Left ventricle myocardium inferior (tissue), 1 donor: ENCODE results near the gene ZMIZ1. TPM values are rescaled to one million over a fixed set of nuclear protein-coding genes. Genes with fewer than 3 reads are reported as not detected.

Experiments used
- DNase-seq: peaks from one replicate; pipeline ENCODE4 v3.0.0-alpha.2; 2020
- H3K27ac ChIP-seq: fragments of 200-600 bp; replicated peaks from 2 replicates; pipeline ENCODE4 v1.8.0; 2021
- H3K27me3 ChIP-seq: fragments of 200-600 bp; 2 replicates; pipeline ENCODE4 v1.8.0; 2021; ENCODE audit warnings: low read depth
- H3K36me3 ChIP-seq: fragments of 200-600 bp; 2 replicates; pipeline ENCODE4 v1.8.0; 2021
- H3K4me1 ChIP-seq: fragments of 200-600 bp; 2 replicates; pipeline ENCODE4 v1.8.0; 2021
- H3K4me3 ChIP-seq: fragments of 200-600 bp; 2 replicates; pipeline ENCODE4 v1.8.0; 2021; ENCODE audit warnings: mild to moderate bottlenecking, moderate library complexity
- H3K9me3 ChIP-seq: fragments of 200-600 bp; replicated peaks from 2 replicates; pipeline ENCODE4 v1.8.0; 2021
- intact Hi-C: fragments of 100-400 bp; cut with micrococcal nuclease; formaldehyde crosslinking; loops from one replicate; pipeline ENCODE4 v1.11.0; 2022
- total RNA-seq: library from RNA; stranded (reverse); fragmentation: NEBNext Ultra II Directional; extraction: Animal tissue kit (Norgen Biotek cat#: 25700); gene quantifications from one replicate; pipeline ENCODE4 v1.2.1, GENCODE V29; 2021
- TF ChIP-seq, protein P1 (sequence below): fragments of 200-600 bp; IDR thresholded peaks from 2 replicates; pipeline ENCODE4 v1.8.0; 2021; ENCODE audit warnings: antibody characterized with exemption, mild to moderate bottlenecking, borderline replicate concordance
- donor health status: DM: no; HTN: yes; CAD: no; lungs with severe emphysema.

Gene ZMIZ1
- total RNA-seq, 1 donor from 2014 or later = 55.9 TPM

DNA sequence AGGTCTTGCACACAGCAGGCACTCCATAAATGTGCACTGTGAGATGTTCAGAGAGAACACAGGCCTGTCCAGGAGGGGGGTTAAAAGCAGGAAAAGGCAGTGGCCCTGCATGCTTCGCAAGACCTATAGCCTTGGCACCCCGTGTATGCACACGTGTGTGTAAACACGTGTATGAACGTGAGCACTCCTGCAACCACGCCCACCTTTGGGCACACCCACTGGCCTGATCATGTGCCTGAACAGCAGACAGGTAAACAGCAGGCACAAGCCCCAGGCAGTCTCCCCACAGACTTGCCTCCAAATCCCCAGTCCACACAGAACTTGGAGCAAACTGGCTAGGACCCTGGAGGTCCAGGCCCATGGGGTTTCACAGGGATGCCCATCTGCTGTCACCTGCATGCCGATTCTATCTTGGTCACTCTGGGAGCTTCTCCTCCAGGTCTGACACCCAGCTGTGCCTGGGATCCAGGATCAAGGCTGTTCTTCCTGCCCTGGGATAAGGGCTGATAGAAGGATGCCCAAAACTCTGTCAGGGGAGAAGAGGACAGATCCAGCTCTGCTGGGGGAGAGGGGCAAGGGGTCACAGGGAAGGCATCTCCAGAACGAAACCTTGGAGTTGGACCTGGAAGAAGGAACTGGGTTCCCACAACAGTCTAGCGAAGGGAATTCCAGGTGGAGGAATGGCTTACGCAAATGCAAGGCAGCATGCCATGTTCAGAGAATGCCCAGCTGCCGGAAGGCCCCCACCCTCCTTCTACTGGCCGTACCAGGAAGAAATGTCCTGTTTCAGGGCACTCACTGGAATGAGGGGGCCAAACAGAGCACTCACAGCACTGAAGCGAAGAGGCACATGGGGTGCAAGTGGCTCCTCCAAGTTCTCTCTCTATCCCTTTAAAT, 14.3 kb upstream of the ZMIZ1 start:
- Histone ChIP-seq H3K36me3 (no peaks in the 10 kb centered on the region), H3K4me1 (peaks cover 6% of the 10 kb centered on the region), H3K9me3 (no peaks in the 10 kb centered on the region), H3K4me3 (no peak overlapping the region), H3K27me3 (no peaks in the 10 kb centered on the region), H3K27ac (no peak overlapping the region)
- peak; percentile 12 for DNase-seq
- intact Hi-C loops = no loop called here
- TF ChIP-seq, protein P1, sequence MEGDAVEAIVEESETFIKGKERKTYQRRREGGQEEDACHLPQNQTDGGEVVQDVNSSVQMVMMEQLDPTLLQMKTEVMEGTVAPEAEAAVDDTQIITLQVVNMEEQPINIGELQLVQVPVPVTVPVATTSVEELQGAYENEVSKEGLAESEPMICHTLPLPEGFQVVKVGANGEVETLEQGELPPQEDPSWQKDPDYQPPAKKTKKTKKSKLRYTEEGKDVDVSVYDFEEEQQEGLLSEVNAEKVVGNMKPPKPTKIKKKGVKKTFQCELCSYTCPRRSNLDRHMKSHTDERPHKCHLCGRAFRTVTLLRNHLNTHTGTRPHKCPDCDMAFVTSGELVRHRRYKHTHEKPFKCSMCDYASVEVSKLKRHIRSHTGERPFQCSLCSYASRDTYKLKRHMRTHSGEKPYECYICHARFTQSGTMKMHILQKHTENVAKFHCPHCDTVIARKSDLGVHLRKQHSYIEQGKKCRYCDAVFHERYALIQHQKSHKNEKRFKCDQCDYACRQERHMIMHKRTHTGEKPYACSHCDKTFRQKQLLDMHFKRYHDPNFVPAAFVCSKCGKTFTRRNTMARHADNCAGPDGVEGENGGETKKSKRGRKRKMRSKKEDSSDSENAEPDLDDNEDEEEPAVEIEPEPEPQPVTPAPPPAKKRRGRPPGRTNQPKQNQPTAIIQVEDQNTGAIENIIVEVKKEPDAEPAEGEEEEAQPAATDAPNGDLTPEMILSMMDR = no peak

DNA sequence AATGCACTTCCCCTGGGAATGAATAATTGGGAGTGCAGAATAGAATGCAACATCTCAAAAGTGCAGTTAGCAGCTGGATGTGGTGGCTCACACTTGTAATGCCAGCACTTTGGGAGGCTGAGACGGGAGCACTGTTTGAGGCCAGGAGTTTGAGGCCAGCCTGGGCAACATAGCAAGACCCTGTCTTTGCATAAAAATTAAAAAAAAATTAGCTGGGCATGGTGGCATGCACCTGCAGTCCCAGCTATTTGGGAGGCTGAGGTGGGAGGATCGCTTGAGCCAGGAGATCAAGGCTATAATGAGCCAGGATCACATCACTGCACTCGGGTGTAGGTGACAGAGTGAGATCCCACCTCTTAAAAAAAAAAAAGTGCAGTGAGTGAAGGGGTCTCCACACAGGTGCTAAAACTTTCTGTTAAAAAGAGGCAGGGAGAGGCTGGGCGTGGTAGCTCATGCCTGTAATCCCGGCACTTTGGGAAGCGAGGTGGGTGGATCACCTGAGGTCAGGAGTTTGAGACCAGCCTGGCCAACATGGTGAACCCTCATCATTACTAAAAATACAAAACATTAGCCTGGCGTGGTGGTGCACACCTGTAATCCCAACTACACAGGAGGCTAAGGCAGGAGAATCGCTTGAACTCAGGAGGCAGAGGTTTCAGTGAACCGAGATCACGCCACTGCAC, 13.5 kb upstream of the ZMIZ1 start:
- Histone ChIP-seq H3K36me3 (no peaks in the 10 kb centered on the region), H3K4me3 (no peak overlapping the region), H3K27ac (no peak overlapping the region), H3K27me3 (no peaks in the 10 kb centered on the region), H3K4me1 (peaks cover 13% of the 10 kb centered on the region), H3K9me3 (no peaks in the 10 kb centered on the region)
- no peak for DNase-seq
- intact Hi-C loops = no loop called here
- TF ChIP-seq, protein P1 = no peak

DNA sequence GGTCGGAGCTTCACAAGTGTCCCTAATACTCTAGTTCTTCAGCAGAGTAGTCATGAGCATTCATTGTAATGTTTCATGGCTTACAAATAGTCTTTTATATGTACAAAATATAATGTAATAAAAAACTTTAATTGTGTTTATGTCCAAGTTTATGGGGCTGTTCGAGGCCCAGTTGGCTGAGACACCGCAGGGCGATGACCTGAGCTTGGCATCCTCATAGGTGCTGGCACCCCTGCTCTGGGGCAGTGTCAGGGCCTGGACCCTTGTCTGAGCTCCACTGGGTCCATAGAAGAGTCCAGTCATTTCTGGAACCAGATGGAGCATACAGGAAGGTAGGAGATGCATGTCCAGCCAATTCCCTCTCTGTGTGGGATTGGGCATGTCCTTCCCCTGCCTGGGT, 12.9 kb upstream of the ZMIZ1 start:
- Histone ChIP-seq H3K9me3 (no peaks in the 10 kb centered on the region), H3K27ac (no peak overlapping the region), H3K4me1 (peaks cover 13% of the 10 kb centered on the region), H3K27me3 (no peaks in the 10 kb centered on the region), H3K4me3 (no peak overlapping the region), H3K36me3 (no peaks in the 10 kb centered on the region)
- intact Hi-C loops = no loop called here
- TF ChIP-seq, protein P1 = no peak
- DNase-seq = no peak

DNA sequence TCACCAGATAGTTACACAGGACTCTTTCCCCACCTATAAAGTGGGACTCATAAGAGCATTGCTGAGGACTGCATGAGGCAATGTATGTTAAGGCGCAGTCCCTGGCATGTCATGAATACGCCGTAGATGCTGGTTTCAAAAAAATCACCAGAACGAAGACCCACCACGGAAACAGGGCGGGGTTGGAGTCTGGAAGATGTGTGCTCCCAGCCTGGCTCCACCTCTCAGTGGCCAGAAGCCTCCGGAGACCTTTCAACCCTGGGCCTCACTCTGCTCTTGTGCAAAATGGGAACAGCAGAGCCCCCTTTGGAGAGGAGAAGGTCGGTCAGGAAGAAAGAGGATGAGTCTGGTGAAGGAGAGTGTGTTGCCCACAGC, 12.4 kb upstream of the ZMIZ1 start:
- no peaks in the 10 kb centered on the region for H3K27me3 ChIP-seq
- peak; percentile 5 for DNase-seq
- H3K27ac ChIP-seq = no peak overlapping the region
- intact Hi-C loops = no loop called here
- H3K36me3 ChIP-seq = no peaks in the 10 kb centered on the region
- peaks cover 13% of the 10 kb centered on the region for H3K4me1 ChIP-seq
- H3K9me3 ChIP-seq = no peaks in the 10 kb centered on the region
- TF ChIP-seq, protein P1 = no peak
- H3K4me3 ChIP-seq = no peak overlapping the region

DNA sequence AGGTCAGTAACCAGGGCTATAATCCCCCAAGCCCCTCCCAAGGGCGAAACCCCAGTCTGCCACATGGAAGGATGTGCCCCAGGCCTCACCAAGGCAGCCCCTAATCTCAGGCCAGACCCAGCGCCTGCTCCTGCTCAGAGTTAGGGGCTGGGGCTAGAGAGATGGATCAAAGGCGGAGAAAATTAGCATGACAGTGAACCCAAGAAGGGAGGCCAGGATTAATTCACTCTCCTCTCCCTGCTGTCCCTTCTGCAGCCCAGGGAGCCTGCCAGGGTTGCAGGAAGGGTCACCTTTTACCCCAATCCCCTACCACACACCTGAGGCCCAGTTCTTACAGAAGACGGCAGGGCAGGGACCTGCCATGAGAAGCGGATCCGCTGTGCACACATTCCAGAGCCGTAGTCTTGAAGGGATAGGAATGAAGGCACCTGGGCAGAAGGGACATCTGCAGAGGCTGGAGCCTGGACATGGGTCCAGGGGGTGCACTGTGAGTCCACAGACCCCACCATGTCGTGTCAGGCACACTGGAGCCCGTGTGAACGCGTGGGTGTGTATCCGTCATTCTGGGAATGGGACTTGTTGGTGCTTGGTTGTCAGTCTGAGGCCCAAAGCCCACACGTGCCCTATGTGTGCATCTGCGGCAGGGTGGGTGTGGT, 11.9 kb upstream of the ZMIZ1 start:
- TF ChIP-seq, protein P1 = no peak
- Histone ChIP-seq H3K36me3 (no peaks in the 10 kb centered on the region), H3K4me3 (no peak overlapping the region), H3K4me1 (peaks cover 13% of the 10 kb centered on the region), H3K27ac (no peak overlapping the region), H3K9me3 (no peaks in the 10 kb centered on the region), H3K27me3 (no peaks in the 10 kb centered on the region)
- intact Hi-C loops = no loop called here
- DNase-seq = peak; percentile 13
